Vagina (tissue), 2 donors: ENCODE measurements around the gene VPS13C. TPM values are rescaled to one million over a fixed set of nuclear protein-coding genes. Genes with fewer than 3 reads are reported as not detected.

Experiments
- DNase-seq, 2 donors: peaks; one replicate each; pipeline ENCODE4 v3.0.0-alpha.2; 2017; ENCODE audit errors: extremely low spot score in 2 of 2
- H3K27ac ChIP-seq: fragments of 200-600 bp; sonication (generic); one replicate; pipeline ENCODE4 v1.5.1; 2019
- H3K27me3 ChIP-seq: fragments of 200-600 bp; sonication (generic); one replicate; pipeline ENCODE4 v1.5.1; 2019
- H3K36me3 ChIP-seq, 2 donors: fragments of 200-600 bp; sonication (generic); one replicate each; pipeline ENCODE4 v1.5.1; 2017 to 2019
- H3K4me1 ChIP-seq: fragments of 200-600 bp; sonication (generic); one replicate; pipeline ENCODE4 v1.5.1; 2019
- H3K4me3 ChIP-seq, 2 donors: fragments of 200-600 bp; sonication (generic); 1 replicate in 1 of 2; 2 replicates in 1 of 2; pipeline ENCODE4 v1.5.1; 2016 to 2019
- H3K9me3 ChIP-seq: fragments of 200-600 bp; sonication (generic); one replicate; pipeline ENCODE4 v1.5.1; 2019
- CTCF ChIP-seq, 3 experiments: fragments of 450-650 bp in 2 of 3; fragments of 200-600 bp in 1 of 3; sonication (generic) in 1 of 3; IDR thresholded peaks; one replicate each; pipeline ENCODE4 v1.5.1; 2017 to 2019; ENCODE audit warnings: antibody characterized with exemption in 3 of 3, mild to moderate bottlenecking in 2 of 3, moderate library complexity in 2 of 3
- POLR2A ChIP-seq, 2 donors: fragments of 450-650 bp; IDR thresholded peaks; one replicate each; pipeline ENCODE4 v1.6.1; 2017; ENCODE audit warnings: antibody characterized with exemption in 2 of 2, mild to moderate bottlenecking in 2 of 2, moderate library complexity in 2 of 2
- POLR2AphosphoS5 ChIP-seq, 2 donors: sonication (generic); formaldehyde crosslinking; IDR thresholded peaks; one replicate each; pipeline ENCODE4 v1.9.0; 2017; ENCODE audit warnings: antibody characterized with exemption in 2 of 2, mild to moderate bottlenecking in 2 of 2, low read depth in 1 of 2; ENCODE audit not compliant: insufficient read depth in 1 of 2
- intact Hi-C: fragments of 100-400 bp; cut with DNase I; formaldehyde crosslinking; loops from one replicate; pipeline ENCODE4 v1.15.1; 2023
- total RNA-seq: library from RNA; depleted of rRNA; stranded (reverse); fragments of >200 nt; gene quantifications from one replicate; pipeline ENCODE4 v1.2.3, GENCODE V29; 2016

VPS13C gene
- total RNA-seq, 1 donor from 2014 or later = 52.5 TPM

DNA sequence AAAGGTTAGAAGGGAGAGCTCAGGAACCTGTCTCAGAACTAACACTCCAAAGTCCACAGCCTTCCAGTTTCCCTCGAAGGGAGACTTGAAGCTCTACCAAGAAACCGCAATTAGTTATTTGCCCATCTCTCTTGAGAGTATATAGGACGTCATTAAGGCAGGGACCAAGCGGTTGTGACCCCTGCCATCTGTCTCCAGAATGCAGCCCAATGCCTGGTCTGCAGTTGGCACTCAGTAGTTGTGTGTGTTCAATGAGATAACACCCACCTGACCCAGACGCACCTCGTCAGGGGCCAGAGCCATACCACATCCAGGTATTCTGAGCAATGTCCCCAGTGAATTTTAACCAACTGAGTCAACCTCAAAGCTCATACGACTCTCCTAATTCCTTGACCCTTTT is 251.0 kb downstream of the VPS13C start:
- no peak for TF ChIP-seq POLR2AphosphoS5 (IDR thresholded peaks at IDR 0.05; ENCODE audit: insufficient read depth in 1 of 2, low read depth in 1 of 2)
- no peak for TF ChIP-seq POLR2A (IDR thresholded peaks at IDR 0.05)
- no peak for TF ChIP-seq CTCF (IDR thresholded peaks at IDR 0.05)
- intact Hi-C loops = no loop called here
- Histone ChIP-seq H3K4me3 (no peak overlapping the region), H3K9me3 (no peaks in the 10 kb centered on the region), H3K27ac (no peak overlapping the region), H3K27me3 (no peaks in the 10 kb centered on the region), H3K4me1 (no peaks in the 10 kb centered on the region), H3K36me3 (no peaks in the 10 kb centered on the region)
- DNase-seq = peak in 1 of 2 donors; percentile 76

- no peak overlapping the region for H3K4me3 ChIP-seq
- H3K4me1 ChIP-seq = no peaks in the 10 kb centered on the region
Observed at GRCh38 chr15:61807281-61807929, 252.8 kb downstream of the VPS13C start.

More at GRCh38 chr15:61807281-61807929, 252.8 kb downstream of the VPS13C start:
- intact Hi-C loops = no loop called here
- no peaks in the 10 kb centered on the region for H3K9me3 ChIP-seq
- H3K27ac ChIP-seq = no peak overlapping the region
- no peaks in the 10 kb centered on the region for H3K36me3 ChIP-seq
- no peaks in the 10 kb centered on the region for H3K27me3 ChIP-seq
- peak in 1 of 2 donors; percentile 49 for DNase-seq
- no peak for TF ChIP-seq POLR2AphosphoS5 (IDR thresholded peaks at IDR 0.05; ENCODE audit: insufficient read depth in 1 of 2, low read depth in 1 of 2)
- TF ChIP-seq POLR2A (IDR thresholded peaks at IDR 0.05) = no peak
- no peak for TF ChIP-seq CTCF (IDR thresholded peaks at IDR 0.05)

Other genes starting within 250 kb of the VPS13C start
- not detected for gene C2CD4A, start 6.5 kb upstream of the VPS13C start, total RNA-seq
- 0.49 TPM for gene C2CD4B, start 104.8 kb upstream of the VPS13C start, total RNA-seq